GM11168 (cell line): ENCODE results near the gene GAL.

ENCODE experiments used
- in situ Hi-C: fragments of 300-500 bp; cut with MboI; formaldehyde crosslinking; loops from one replicate; pipeline ENCODE4 v1.12.0; 2022; ENCODE audit warnings: low sequenced_read_pairs; ENCODE audit not compliant: unreplicated experiment

Gene GAL

DNA sequence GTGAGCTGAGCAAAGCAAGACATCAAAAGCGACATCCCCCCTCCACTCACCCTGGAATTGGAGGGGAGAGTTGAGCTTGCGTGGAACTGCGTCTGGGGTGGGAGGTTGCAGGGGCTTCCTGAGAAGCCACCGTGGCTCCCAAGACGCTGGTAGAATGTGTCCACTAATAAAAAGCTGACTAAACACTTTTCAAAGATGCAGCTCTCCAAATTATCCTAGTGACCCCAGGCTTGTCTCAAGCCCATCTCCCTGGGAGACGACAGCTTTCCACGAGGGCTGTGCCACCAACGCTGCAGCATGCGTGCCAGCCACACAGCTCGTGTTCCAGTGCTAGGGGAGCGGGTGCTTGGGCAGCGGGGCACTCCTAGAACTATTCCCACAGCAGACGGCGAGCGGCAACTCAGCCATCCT lies 6.3 kb upstream of the GAL start:
- in situ Hi-C loops, result no loop called here

GRCh38 chr11:68680541-68681231 lies 3.7 kb upstream of the GAL start:
- in situ Hi-C loops, result no loop called here

DNA sequence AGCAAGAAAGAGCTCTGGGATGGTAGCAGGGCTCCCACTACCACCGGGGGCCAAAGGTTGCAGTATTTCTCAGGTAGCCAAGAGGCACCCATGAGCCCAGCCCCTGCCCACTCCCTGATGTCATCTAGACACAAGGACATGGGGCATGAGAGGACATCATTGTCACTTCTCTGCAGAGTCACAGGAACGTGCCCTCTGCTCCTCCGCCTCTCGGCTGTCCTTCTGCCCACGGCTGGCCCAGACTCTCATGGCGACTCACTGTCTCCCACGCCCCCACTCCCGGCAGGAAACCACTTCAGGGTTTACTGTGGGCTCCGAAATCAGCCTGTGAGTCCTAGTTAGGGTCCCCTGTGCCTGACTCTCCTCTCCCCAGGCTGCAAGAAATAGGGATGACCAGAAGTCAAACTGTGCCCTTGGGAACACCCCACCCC lies 1.8 kb upstream of the GAL start:
- in situ Hi-C loops, result no loop called here

- in situ Hi-C loops, result no loop called here
Measured at GRCh38 chr11:68683121-68683520, 1.2 kb upstream of the GAL start.

GRCh38 chr11:68683536-68684384 lies 584 bp upstream of the GAL start:
- in situ Hi-C loops, result no loop called here

DNA sequence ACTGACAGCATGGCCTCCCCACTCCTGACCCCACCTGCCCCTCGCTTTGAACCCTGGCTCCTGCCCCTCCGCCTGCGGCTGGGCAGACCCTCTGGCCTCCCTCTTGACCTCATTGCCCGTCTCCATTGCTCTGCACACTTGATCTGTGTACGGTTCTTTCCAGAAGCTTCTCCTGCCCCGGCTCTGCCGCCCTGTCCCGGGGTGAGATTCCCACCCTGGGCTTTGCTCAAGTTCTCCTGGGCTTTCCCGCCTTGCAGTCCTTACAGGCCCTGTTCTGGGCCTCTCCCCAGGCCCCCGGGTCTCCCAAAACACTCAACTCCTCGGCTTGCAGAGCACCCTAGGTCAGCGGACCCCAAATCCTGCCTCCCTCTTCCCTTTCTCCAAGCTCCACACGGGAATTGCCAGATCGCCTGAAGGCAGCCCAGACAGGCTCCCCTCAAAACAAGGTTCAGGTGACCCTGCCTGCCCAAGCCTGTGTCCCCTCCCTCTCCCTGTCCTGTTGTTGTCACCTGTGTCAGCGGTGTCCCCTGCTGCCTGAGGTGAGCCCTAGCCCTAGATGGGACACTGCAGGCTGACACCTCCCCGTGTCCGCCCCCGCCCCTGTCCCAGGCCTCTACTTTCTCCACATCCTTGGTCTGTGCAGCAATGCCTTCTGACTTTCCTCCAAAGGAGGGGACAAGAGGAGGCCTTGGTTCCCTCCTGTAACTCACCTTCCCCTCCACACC lies 1.5 kb downstream of the GAL start:
- in situ Hi-C loops, result no loop called here

GRCh38 chr11:68686486-68686885 lies 2.1 kb downstream of the GAL start:
- in situ Hi-C loops, result no loop called here

DNA sequence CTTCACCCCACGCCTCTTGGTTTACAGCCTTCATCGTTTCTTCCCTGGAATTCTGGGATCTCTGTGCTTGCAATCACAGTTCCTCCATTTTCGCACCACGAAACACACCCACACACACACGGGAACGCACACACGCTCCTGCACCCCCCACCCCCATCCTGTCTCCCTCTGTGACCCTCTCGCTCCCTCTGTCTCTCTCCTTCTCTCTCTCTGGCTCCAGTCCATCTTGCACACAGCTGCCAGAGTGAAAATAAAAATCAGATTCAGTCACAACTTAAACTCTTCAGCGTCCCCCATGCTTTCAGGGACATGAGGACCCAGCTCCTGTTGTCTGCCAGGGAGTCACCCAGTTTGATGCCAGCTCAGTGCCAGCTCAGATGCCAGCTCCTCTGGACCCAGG lies 3.0 kb downstream of the GAL start:
- in situ Hi-C loops, result no loop called here

DNA sequence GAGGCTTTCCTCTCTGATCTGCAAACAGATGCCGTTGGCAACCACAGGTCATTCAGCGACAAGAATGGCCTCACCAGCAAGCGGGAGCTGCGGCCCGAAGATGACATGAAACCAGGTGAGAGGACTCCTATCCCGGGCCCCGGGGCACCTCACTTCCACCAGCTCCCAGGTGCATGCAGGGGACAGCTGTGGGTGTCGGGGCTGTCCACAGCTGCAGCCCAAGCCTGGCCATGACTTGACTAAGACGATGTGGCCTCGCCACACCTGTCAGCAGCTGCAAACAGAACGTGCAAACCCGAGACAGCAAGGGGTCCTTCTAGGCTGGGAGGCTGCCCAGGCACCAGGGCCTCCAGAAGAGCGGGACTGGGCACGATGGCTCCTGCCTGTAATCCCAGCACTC lies 3.6 kb downstream of the GAL start:
- in situ Hi-C loops, result no loop called here

GRCh38 chr11:68688881-68689280 lies 4.5 kb downstream of the GAL start:
- in situ Hi-C loops, result no loop called here

DNA sequence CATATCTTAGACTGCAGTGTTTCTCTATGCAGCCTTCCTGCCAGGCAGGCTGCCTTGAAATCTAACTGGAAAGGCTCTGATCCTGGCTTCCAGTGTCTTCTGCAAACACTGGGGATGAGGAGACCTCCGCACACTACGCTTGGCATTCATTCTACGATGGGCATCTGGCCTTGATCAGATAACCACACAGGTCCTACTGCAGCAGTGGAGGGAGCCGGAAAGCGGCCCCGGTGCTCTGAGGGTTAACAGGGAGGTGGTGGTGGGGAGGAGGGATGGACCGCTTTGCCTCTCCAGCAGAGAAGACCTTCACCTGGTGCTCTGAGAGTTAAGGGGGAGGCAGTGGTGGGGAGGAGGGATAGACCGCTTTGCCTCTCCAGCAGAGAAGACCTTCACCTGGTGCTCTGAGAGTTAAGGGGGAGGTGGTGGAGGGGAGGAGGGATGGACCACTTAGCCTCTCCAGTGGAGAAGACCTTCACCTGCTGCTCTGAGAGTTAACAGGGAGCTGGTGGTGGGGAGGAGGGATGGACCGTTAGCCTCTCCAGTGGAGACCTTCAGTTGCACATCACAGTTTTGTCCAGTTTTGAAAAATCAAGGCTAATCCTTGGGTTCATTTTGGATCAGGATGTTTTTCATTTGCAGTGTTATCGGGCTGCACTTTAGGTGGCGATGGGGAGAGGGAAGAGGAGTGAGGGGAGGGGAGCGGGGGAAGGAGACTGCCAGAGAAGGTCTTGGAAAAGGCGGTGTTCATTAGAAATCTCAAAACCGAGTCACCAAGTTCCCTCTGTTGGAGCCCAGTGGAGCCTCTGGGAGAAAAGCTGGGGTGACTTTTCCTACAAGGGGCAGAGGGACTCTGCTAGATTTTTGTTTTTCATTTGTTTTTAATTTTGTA lies 5.6 kb downstream of the GAL start:
- in situ Hi-C loops, result no loop called here

- in situ Hi-C loops, result no loop called here
Measured at GRCh38 chr11:68690671-68691401, 6.5 kb downstream of the GAL start.

GRCh38 chr11:68691402-68691784 lies 7.0 kb downstream of the GAL start:
- in situ Hi-C loops, result no loop called here

DNA sequence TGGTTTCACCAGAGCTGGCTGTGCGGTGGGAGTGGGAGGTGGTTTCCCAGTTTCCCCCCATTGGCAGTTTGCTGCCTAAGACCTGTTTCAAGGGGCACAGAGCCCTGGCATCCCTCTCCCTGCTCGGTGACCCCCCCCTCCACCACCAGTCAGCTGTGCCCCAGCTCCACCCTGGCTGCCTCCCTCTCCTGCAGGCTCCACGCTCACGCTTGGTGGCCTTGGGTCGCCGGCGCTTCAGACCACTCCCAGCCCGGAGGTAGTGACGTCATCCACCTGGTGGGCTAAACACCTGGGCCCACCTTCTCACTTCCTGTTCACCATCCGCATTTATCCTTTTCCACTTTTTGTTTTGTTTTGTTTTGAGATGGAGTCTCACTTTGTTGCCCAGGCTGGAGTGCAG lies 7.8 kb downstream of the GAL start:
- in situ Hi-C loops, result no loop called here

DNA sequence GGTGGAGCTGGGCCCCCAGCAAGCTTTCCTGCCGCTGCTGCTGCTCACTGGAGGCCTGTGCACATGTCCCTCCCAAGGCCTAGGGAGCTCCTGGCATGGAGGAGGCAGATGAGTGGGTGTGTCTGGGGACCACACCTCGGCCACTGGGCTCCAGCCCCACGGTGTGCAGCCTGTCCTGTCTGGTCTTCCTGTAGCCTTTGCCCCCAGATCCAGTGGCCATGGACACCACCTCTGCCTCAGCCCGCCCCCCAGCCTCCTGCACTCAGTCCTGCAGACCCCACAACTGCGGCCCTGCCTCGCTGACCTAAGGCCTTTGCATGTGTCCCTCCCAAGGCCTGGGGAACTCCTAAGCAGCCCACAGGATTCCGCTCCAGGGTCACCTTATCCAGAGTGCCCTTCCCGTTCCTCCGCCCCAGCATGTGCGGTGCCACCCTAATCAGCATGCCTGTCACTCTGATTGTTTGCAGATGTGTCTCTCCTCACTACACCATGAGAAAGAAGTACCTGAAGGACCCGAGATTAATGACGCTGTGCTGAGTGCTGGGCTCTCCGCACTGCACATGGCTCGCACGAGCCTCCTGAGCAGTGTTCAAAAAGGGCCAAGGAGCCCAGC lies 8.6 kb downstream of the GAL start:
- in situ Hi-C loops, result no loop called here

DNA sequence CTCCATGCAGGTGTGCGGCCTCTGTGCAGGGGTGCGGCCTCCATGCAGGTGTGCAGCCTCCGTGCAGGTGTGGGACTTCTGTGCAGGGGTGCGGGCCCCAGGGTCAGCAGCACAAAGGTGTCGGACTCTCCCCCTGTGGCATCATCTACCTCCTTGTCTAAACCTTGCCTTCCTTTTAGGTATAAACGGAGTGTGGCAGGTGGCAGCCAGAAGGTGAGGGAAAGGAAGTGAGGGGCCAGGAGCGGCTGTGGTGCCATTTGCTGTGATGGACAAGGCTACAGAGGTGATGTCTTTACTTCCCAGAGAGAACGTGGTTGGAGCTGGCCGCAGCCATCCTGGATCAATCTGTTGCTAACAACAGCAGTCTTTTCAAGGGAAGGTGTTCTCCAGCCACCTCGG lies 9.1 kb downstream of the GAL start:
- in situ Hi-C loops, result no loop called here

DNA sequence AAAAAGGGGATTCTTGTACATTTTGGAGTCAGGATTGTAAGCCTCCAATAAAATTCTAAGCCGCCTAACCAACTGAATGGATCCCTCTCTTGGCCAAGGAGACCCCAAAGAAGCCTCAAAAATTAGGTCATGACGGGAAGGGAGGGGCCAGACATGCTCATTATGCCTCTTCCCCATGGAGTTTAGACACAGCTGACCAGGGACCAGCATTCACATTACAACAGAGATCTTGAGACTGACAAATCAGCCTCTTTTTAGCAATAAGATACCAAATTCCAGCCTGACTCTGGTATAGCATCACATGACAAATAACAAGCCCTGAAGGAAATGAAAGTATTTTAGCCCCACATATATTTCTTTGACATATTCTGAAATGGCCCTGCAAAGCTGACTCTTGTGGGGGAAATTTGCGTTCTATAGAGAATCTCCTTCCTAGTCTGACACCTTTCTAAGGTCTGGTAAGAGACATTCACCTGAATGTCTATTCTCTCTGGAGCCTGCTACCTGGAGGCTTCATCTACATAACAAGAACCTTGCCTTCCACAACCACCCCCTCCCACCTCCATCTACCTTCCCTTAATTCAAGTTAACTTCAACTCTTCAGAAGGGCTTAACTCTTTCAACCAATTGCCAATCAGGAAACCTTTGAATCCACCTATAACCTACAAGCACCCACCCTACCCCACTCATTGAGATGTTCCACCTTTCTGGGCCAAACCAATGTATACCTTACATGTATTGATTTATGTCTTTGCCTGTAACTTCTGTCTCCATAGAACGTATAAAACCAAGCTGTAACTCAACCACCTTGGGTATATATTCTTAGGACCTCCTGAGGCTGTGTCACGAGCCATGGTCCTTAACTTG lies 10.3 kb downstream of the GAL start:
- in situ Hi-C loops, result no loop called here

DNA sequence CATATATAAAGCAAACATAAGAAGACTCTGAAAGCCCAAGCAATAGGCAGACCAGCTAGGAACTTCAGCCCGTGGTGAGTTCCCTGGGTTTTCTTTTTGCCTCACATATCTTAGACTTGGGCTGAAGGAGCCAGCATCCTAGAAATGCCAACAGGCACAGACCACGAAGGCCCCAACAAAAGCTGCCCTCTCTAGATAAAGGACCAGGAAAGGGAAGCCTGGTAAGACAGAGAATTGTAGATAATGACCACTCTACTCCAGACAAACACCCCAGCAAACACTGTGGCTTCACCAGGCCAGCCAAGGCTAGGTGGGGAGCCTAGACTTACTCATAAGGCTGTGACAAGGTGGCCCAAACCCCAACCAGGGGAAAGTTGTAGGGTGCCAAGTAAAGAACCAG lies 11.2 kb downstream of the GAL start:
- in situ Hi-C loops, result no loop called here
